Occipital lobe (tissue), 2 donors: ENCODE results near the gene COLEC11. TPM values are rescaled to one million over a fixed set of nuclear protein-coding genes. Genes with fewer than 3 reads are reported as not detected.
"Not testable (repeated sequence)": the region's sequence is repeated elsewhere in the genome, so short reads cannot be mapped to it uniquely, and the experiment has no call there.

ENCODE experiments used
- DNase-seq: peaks from one replicate; lab custom pipeline; 2025; lab: John Stamatoyannopoulos, UW
- total RNA-seq: library from RNA; depleted of rRNA; stranded (reverse); fragments of >200 nt; gene quantifications from one replicate; pipeline ENCODE4 v1.2.3, GENCODE V29; 2014

Gene COLEC11
- total RNA-seq, 1 donor from 2014 or later: 0.78 TPM

DNA sequence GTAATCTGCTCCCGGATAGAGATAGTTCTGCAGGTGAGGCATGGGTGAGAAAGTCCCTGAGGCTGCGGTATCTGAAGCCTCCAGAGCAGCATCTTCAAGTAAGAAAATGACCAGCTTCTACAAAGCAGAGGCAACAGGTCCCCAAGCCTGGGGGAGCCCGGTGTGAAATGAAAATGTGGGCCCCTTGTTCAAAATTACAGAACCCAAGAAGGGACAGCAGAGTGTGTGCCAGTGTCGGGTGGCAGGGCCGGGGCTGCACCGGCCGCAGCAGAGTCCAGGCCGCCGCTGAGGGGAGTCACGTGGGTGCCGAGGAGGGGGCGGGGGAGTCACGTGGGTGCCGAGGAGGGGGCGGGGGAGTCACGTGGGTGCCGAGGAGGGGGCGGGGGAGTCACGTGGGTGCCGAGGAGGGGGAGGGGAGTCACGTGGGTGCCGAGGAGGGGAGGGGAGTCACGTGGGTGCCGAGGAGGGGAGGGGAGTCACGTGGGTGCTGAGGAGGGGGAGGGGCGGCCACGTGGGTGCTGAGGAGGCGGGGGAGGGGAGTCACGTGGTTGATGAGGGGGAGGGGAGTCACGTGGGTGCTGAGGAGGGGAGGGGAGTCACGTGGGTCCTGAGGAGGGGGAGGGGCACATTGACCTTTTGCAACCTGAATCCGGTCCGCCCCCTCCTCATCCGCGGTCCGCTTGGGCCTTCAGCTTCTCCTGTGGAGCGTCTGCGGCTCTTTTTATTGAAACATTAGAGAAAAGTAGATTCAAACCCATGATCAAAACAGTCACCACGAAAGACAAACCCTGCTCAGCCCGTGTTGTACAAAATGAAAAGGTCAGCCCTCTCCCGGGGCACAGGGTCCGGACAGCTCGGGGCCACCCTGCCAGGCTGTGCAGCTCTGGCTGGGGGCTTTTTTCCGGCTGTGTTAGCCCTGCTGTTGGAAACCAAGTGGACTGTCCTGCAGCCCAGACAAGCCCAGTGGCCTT, 10.4 kb downstream of the COLEC11 start:
- DNase-seq: no peak

DNA sequence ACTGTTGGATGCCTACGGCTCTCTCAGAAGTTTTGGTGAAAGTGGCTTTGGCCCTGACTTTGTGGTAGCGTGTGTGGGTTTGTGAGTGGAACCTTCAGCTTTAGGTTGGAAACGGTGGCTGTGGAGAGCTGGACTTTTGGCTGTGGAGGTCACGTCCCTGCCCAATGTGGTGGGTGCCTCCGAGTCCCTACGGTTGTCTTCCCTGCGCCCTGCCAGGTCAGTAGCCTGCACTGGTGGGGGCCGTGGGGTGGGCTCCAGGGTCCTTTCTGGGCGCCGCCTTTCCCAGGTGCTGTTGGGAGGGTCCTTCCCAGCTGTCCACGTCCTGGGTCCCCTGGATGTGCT, 11.1 kb downstream of the COLEC11 start:
- no peak for DNase-seq

DNA sequence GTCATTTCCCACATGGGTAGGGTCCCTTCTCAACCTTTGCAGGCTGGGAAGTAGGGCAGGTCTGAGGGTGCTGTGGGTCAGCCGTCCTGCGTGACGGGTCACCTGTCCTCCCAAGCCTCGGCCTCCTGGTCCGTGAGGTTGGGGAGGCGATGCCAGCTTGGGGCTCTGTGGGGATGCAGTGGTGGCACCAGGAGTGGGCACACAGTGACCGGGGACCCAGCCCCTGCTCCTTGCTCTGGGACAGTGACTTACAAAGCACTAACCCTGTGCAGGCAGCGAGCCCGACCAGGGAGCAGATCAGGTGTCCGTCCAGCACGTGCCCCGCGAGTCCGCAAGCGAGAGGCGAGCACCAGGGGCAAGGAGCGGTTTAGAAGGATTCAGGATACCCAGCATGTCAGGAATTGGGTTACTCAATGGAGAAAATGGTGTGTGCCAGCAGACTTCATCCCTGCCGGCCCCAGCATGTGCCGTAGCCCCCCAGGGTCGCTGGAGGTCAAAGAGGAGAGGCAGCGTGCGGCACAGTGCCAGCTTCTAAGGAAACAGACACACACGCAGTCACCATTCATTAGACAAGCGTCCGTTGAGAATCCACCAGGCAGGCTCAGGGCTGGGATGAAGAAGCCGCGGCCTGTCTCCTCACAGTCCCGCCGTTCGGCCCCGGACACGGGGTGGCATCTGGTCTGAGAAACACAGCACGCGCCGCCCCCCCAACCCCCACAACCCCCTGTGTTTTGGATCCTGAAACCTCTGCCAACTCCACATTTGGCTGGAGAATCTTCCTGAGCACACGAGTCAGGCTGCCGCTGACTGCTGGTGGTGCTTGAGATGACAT, 11.7 kb downstream of the COLEC11 start:
- no peak for DNase-seq

DNA sequence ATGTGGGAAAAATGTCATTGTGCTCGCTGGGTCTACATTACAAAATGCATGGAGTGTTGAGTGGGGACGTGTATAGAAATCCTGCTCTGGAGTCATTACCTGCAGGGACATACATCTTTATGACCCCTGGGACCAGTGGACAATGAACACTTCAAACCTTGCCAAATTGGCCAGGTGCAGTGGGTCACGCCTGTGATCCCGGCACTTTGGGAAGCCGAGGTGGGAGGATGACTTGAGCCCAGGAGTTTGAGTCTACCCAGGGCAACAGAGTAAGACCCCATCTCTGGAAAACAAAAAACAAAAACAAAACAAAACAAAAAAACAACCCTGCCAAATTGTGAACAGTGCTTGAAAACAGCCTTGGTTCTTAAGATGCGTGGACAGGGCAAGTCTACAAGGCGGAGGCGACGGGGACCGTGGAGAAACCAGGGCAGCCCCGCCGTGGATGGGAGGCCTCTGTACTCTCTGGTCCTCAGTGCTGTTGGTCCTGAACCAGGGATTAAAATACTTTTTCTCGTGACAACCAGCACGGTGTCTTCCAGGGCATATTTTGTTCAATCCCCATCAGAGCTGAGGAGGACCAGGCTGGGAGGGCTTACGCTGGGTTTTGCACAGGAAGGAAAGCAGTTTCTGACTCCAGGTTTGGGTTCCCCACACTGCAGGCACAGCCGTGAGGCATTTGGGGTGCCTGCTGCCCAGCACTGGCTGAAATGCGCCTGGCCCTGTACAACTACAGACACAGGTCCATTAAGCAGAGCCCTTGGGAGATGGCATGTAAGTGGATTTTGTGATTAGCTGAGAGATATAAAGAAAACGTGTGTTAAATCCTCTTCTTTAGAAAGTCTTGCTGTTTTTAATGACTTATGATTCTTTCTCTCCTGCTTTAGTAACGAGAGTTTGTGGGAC, 13.7 kb downstream of the COLEC11 start:
- no peak for DNase-seq

DNA sequence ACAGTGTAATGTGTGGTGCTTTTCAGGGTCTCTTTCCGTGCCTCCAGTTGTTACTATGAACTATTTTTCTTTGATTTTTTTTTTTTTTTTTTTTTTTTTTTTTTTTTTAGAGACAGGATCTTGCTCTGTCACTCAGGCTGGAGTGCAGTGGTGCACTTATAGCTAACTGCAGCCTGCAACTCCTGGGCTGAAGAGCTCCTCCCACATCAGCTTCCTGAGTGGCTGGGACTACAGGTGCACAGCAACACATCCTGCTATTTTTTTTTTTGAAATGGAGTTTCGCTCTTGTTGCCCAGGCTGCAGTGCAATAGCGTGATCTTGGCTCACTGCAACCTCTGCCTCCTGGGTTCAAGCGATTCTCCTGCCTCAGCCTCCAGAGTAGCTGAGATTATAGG, 14.4 kb downstream of the COLEC11 start:
- not testable (repeated sequence) for DNase-seq

- no peak for DNase-seq
Measured at GRCh38 chr2:3610415-3610814, 15.5 kb downstream of the COLEC11 start.

- DNase-seq: no peak
Measured at GRCh38 chr2:3610881-3611505, 16.1 kb downstream of the COLEC11 start.

- DNase-seq: no peak
Measured at GRCh38 chr2:3611589-3611988, 16.7 kb downstream of the COLEC11 start.

GRCh38 chr2:3612639-3613523, 18.0 kb downstream of the COLEC11 start:
- no peak for DNase-seq

DNA sequence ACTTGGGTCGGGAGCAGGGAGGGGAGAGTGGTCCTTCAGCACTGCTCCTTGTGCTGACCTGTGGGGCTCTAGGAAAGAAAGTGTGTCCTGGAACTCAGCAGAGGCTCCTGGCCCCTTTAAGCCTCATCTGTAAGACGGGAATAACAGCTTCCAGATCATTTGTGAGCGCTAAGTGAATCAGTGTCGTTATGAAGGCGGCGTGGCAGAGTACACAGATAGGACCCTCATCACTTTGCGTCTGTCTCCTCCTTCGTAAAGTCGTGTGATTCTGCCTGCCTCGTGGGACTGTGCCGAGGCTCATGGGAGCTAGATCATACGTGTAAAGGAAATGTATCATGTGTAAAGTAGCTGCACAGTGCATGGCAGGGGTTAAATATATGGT, 18.6 kb downstream of the COLEC11 start:
- no peak for DNase-seq

DNA sequence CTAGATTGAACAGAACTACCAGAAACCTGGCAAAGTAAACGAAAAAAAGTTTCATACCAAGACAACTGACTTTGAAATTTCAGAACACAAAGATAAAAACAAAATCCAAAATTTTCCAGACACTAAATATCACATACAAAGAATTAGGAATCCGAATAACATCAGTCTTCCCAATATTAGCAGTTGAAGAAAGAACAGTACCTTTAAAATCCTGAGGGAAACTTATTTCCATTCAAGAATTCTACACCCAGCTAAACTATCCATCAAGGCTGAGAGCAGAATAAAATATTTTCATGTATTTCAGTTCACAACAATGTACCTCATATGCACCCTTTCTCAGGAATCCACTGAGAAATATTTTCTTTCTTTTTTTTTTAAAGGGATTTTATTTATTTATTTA, 19.8 kb downstream of the COLEC11 start:
- not testable (repeated sequence) for DNase-seq

DNA sequence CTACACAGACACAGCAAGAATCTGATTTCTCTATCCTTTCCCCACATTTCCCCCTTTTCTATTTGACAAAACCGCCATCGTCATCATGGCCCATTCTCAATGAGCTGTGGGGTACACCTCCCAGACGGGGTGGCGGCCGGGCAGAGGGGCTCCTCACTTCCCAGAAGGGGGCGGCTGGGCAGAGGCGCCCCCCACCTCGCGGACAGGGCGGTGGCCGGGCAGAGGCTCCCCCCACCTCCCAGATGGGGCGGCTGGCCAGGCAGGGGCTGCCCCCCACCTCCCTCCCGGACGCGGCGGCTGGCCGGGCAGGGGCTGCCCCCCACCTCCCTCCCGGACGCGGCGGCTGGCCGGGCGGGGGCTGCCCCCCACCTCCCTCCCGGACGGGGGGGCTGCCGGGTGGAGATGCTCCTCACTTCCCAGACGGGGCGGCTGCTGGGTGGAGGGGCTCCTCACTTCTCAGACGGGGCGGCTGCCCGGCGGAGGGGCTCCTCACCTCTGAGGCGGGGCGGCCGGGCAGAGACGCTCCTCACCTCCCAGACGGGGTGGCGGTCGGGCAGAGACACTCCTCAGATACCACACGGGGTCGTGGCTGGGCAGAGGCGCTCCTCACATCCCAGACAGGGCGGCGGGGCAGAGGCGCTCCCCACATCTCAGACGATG, 20.8 kb downstream of the COLEC11 start:
- not testable (repeated sequence) for DNase-seq

- DNase-seq: not testable (repeated sequence)
Measured at GRCh38 chr2:3616435-3617197, 21.7 kb downstream of the COLEC11 start.

GRCh38 chr2:3617198-3617890, 22.4 kb downstream of the COLEC11 start:
- DNase-seq: no peak

DNA sequence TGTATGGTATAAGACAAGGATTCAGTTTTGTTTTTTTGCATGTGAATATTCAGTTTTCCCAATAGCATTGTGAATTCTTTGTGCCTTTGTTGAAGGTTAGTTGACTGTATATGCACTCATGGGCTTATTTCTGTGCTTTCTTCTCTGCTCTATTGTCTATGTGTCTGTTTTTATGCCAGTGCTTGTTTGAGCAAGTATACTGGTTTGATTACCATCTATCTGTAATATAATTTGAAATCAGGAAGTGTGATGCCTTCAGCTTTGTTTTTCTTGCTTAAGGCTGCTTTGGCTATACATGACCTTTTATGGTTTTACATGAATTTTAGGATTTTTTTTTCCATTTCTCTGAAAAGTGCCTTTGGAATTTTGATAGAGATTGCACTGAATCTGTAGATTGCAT, 23.5 kb downstream of the COLEC11 start:
- no peak for DNase-seq

DNA sequence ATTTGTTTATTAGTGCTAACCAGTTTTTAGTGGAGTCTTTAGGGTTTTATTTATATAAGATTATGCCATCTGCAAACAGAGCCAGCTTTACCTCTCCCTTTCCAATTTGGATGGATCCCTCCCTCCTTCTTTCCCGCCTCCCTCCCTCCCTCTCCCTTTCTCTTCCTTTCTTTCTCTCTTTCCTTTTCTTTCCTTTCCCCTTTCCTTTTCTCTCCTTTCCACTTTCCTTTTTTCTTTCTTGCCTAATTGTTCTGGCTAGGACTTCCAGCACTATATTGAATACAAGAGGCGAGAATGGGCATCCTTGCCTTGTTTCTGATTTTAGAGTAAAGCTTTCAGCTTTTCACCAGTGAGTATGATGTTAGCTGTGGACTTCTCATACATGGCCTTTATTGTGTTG, 24.1 kb downstream of the COLEC11 start:
- DNase-seq: no peak

DNA sequence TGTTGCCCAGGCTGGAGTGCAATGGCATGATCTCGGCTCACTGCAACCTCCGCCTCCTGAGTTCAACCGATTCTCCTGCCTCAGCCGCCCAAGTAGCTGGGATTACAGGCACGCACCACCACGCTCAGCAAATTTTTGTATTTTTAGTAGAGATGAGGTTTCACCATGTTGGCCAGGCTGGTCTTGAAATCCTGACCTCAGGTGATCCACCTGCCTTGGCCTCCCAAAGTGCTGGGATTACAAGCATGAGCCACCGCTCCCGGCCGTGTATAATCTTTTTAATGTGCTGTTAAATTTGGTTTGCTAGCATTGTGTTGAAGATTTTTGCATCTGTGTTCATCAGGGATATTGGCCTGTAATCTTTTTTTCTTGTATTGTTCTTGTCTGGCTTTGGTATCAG, 24.7 kb downstream of the COLEC11 start:
- not testable (repeated sequence) for DNase-seq

GRCh38 chr2:3620834-3621233, 25.9 kb downstream of the COLEC11 start:
- no peak for DNase-seq
